Suppressor macrophage treated with lipopolysaccharide for 1 hour (primary cell): Measurements from ENCODE around the gene WNT5A.
A peak's percentile ranks its signal among the peaks of the same experiment; 100 is the strongest.

ENCODE experiments used
- DNase-seq, 3 donors: peaks; one replicate each; pipeline ENCODE4 v3.0.0-alpha.2; 2020 to 2022

WNT5A gene

GRCh38 chr3:55442861-55443260, 44.2 kb downstream of the WNT5A start:
- DNase-seq: no peak

GRCh38 chr3:55441499-55441898, 45.6 kb downstream of the WNT5A start:
- DNase-seq: no peak

DNA sequence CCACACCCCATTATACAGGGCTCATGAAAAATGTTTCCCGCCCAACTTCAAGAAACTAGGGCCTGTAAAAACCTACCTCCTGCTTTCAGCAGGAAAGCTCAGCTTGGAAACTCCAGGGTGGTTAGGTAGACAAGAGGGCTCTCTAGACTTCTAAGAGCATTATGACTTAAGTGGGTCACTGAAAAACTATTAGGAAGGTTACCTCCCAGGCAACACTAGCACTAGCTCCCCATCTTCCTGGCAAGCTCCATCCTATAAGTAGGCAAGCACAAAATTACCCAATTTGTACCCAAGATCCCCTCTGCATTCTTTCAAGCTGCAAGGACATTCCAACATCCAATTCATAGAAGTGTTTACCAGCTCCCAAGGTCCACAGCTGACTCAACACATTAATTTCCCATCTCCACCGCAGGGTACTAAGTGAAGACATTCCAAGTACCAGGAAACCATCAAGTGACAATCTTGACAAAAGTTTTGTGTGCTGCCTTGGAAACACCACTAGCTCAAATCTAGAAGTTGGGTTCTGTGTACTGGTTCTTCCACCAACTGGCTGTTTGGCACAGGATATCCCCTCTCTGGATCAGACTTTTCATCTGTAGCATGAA, 46.9 kb downstream of the WNT5A start:
- DNase-seq: no peak

DNA sequence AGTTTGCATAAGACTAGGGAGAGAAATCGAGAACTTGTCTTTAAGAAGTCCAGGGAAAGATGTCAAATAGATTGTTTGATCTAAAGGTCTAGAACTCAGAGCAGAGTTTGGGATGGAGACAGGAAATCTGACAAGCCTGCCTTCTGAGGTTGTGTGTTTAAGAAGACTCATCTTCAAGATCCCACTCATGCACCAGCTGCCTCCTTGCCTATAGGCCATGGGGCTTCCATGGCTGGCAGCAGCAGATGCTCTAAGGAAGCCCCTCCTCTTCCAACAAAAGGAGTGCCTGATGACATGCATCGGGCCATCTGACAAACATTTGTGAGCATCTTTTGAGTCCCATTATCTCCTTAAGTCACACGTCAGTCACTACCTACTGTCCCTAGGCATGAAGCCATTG, 47.4 kb downstream of the WNT5A start:
- DNase-seq: no peak

- DNase-seq: no peak
These were observed 50.5 kb downstream of the WNT5A start for GRCh38 chr3:55436644-55437043.

GRCh38 chr3:55435491-55435890, 51.6 kb downstream of the WNT5A start:
- no peak for DNase-seq

DNA sequence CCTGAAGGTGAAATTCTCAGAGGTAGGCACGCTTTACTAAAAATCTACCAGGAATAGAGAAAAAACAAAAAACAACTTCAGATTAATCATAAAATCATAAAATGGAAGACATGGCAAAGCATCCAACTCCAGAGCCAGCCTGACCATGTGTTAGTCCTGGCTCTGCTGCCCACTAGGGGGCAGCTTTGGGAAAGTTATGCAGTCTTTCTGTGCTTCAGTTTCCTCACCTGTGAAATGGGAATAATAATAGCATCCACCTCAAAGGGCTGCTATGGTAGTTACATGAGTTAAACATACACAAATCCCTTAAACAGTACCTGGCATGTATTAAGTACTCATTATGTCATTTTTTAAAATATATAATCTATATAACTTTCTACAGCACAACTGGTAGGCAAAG, 52.3 kb downstream of the WNT5A start:
- peak; percentile 42 to 61 (median 53) for DNase-seq

GRCh38 chr3:55431041-55431440, 56.1 kb downstream of the WNT5A start:
- no peak for DNase-seq

GRCh38 chr3:55427739-55428138, 59.4 kb downstream of the WNT5A start:
- DNase-seq: no peak

DNA sequence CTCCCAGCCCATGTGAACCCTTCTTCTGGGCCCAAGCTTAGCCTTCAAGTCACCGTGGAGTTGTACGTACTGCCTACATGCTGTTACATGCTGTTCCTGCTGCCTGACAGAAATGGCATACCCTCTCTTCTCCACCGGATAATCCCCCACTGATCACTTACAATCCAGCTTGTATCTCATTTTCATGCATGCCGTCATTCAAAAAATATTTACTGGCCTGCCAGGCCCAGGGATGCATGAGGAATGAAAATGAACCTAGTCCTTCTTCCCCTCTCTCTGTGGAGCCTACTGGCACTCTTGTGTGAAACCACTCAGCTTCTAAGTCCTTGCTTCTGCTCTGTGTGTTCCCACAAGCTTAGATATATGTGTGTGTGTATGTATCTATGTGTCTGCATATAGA, 60.6 kb downstream of the WNT5A start:
- DNase-seq: no peak

GRCh38 chr3:55423782-55424181, 63.3 kb downstream of the WNT5A start:
- DNase-seq: no peak

- no peak for DNase-seq
These were observed 69.9 kb downstream of the WNT5A start for GRCh38 chr3:55417211-55417610.

- no peak for DNase-seq
These were observed 70.7 kb downstream of the WNT5A start for GRCh38 chr3:55416331-55416821.
